Measurements from ENCODE around the gene MAEA.
"Not testable (repeated sequence)": the region's sequence is repeated elsewhere in the genome, so short reads cannot be mapped to it uniquely, and the experiment has no call there.

MAEA gene

GRCh38 chr4:1369479-1370079 lies 79.9 kb downstream of the MAEA start:
- DNase-seq = no peak

- DNase-seq = no peak
Measured at GRCh38 chr4:1370321-1371124, 80.8 kb downstream of the MAEA start.

- DNase-seq = no peak
Measured at GRCh38 chr4:1371176-1372165, 81.8 kb downstream of the MAEA start.

- DNase-seq = not testable (repeated sequence)
Measured at GRCh38 chr4:1372576-1372975, 82.9 kb downstream of the MAEA start.

- no peak for DNase-seq
Measured at GRCh38 chr4:1373892-1374705, 84.4 kb downstream of the MAEA start.

- DNase-seq = no peak
Measured at GRCh38 chr4:1374706-1375045, 85.0 kb downstream of the MAEA start.

- no peak for DNase-seq
Measured at GRCh38 chr4:1375051-1375721, 85.5 kb downstream of the MAEA start.

- DNase-seq = no peak
Measured at GRCh38 chr4:1375761-1376322, 86.2 kb downstream of the MAEA start.

- DNase-seq = no peak
Measured at GRCh38 chr4:1376391-1376840, 86.7 kb downstream of the MAEA start.

GRCh38 chr4:1376841-1377605 lies 87.3 kb downstream of the MAEA start:
- DNase-seq = no peak

GRCh38 chr4:1377606-1378261 lies 88.0 kb downstream of the MAEA start:
- no peak for DNase-seq

- DNase-seq = no peak
Measured at GRCh38 chr4:1378559-1379231, 89.0 kb downstream of the MAEA start.

GRCh38 chr4:1379351-1379781 lies 89.7 kb downstream of the MAEA start:
- no peak for DNase-seq

- no peak for DNase-seq
Measured at GRCh38 chr4:1379801-1380331, 90.2 kb downstream of the MAEA start.

- DNase-seq = no peak
Measured at GRCh38 chr4:1380368-1381151, 90.9 kb downstream of the MAEA start.

- no peak for DNase-seq
Measured at GRCh38 chr4:1381181-1381621, 91.5 kb downstream of the MAEA start.

GRCh38 chr4:1381944-1382541 lies 92.4 kb downstream of the MAEA start:
- no peak for DNase-seq
